SK-N-SH (cell line): Measurements from ENCODE around the gene KCTD11. TPM values are rescaled to one million over a fixed set of nuclear protein-coding genes. Genes with fewer than 3 reads are reported as not detected.

ENCODE experiments used
- CTCF ChIA-PET: fragments of 300-600, 350-600 bp; formaldehyde crosslinking; extraction: SDS; loops from one replicate; lab custom pipeline; 2021; lab: Yijun Ruan, JAX
- POLR2A ChIA-PET: fragments of 350-600 bp; sonication (Branson Sonifier 250); formaldehyde crosslinking; extraction: SDS; loops from one replicate; lab custom pipeline; 2020; ENCODE audit warnings: antibody characterized with exemption, inconsistent platforms; lab: Yijun Ruan, JAX
- DNase-seq: peaks from one replicate; pipeline ENCODE4 v3.0.0; 2012
- H2AFZ ChIP-seq: fragments of 200-600 bp; sonication (generic); 2 replicates; pipeline ENCODE4 v1.8.1; 2016; ENCODE audit warnings: antibody characterized with exemption, mild to moderate bottlenecking, low read depth
- H3F3A ChIP-seq: fragments of 200-600 bp; sonication (generic); replicated peaks from 2 replicates; pipeline ENCODE3; 2016; ENCODE audit warnings: antibody characterized with exemption, mild to moderate bottlenecking; ENCODE audit not compliant: insufficient read depth
- H3K27ac ChIP-seq, 2 experiments: fragments of 200-500 bp in 1 of 2; fragments of 200-600 bp in 1 of 2; sonication (Bioruptor generic) in 1 of 2; sonication (generic), shearing (Covaris generic) in 1 of 2; 2 replicates each; pipeline versions ENCODE4 v1.5.1 to v1.6.1; 2014 to 2016; ENCODE audit warnings: low read depth in 2 of 2, inconsistent platforms in 1 of 2, low read length in 1 of 2, mild to moderate bottlenecking in 1 of 2, mixed read lengths in 1 of 2
- H3K27me3 ChIP-seq: fragments of 200-600 bp; sonication (generic), shearing (Covaris generic); 2 replicates; pipeline ENCODE4 v1.6.1; 2016; ENCODE audit warnings: mixed run types; ENCODE audit not compliant: insufficient read depth
- H3K36me3 ChIP-seq, 2 experiments: fragments of 200-500 bp in 1 of 2; fragments of 200-600 bp in 1 of 2; sonication (Bioruptor generic) in 1 of 2; sonication (generic) in 1 of 2; replicated peaks in 1 of 2; 2 replicates each; pipeline versions ENCODE3 to v1.5.1; 2014 to 2016; ENCODE audit warnings: low read length in 1 of 2, mild to moderate bottlenecking in 1 of 2; ENCODE audit not compliant: insufficient read depth in 2 of 2, control insufficient read depth in 1 of 2
- H3K4me1 ChIP-seq, 2 experiments: fragments of 200-500 bp in 1 of 2; fragments of 200-600 bp in 1 of 2; sonication (Bioruptor generic) in 1 of 2; sonication (generic), shearing (Covaris generic) in 1 of 2; 2 replicates each; pipeline versions ENCODE4 v1.5.1 to v1.6.1; 2014 to 2016; ENCODE audit warnings: low read depth in 1 of 2, low read length in 1 of 2, mixed run types in 1 of 2; ENCODE audit not compliant: insufficient read depth in 2 of 2, control insufficient read depth in 1 of 2
- H3K4me2 ChIP-seq: fragments of 200-600 bp; sonication (generic), shearing (Covaris generic); 2 replicates; pipeline ENCODE4 v1.6.1; 2017; ENCODE audit warnings: mixed run types
- H3K4me3 ChIP-seq, 2 experiments: fragments of 200-500 bp in 1 of 2; fragments of 200-600 bp in 1 of 2; sonication (Bioruptor generic) in 1 of 2; sonication (generic), shearing (Covaris generic) in 1 of 2; 2 replicates each; pipeline versions ENCODE4 v1.5.1 to v1.8.1; 2014 to 2016; ENCODE audit warnings: low read depth in 2 of 2, inconsistent platforms in 1 of 2, low read length in 1 of 2, mild to moderate bottlenecking in 1 of 2, mixed read lengths in 1 of 2, moderate library complexity in 1 of 2
- H3K79me2 ChIP-seq: fragments of 200-600 bp; sonication (generic); 2 replicates; pipeline ENCODE4 v1.8.1; 2017; ENCODE audit warnings: mild to moderate bottlenecking; ENCODE audit not compliant: insufficient read depth
- H3K9ac ChIP-seq: fragments of 200-600 bp; sonication (generic); 2 replicates; pipeline ENCODE4 v1.6.1; 2017; ENCODE audit warnings: mixed run types
- H3K9me2 ChIP-seq: fragments of 200-600 bp; sonication (generic); 2 replicates; pipeline ENCODE4 v1.6.1; 2017; ENCODE audit warnings: mixed run types
- H3K9me3 ChIP-seq: fragments of 200-600 bp; sonication (generic); 2 replicates; pipeline ENCODE4 v1.6.1; 2017; ENCODE audit warnings: mixed run types, mild to moderate bottlenecking, moderate library complexity
- H4K20me1 ChIP-seq: fragments of 200-600 bp; sonication (generic); 2 replicates; pipeline ENCODE4 v1.6.1; 2017; ENCODE audit warnings: mild to moderate bottlenecking, mixed run types; ENCODE audit not compliant: insufficient read depth
- CTCF ChIP-seq: fragments of 200-600 bp; sonication (generic); IDR thresholded peaks from 2 replicates; pipeline ENCODE4 v1.6.1; 2017; ENCODE audit warnings: antibody characterized with exemption, mild to moderate bottlenecking, moderate library complexity
- ELF1 ChIP-seq: IDR thresholded peaks from 2 replicates; pipeline ENCODE4 v1.4.0; 2012
- EZH2phosphoT487 ChIP-seq: fragments of 200-600 bp; sonication (generic); IDR thresholded peaks from 2 replicates; pipeline ENCODE4 v1.6.1; 2017; ENCODE audit warnings: low read depth, mixed run types, mild to moderate bottlenecking, antibody characterized with exemption, moderate library complexity, borderline replicate concordance
- FOSL2 ChIP-seq: IDR thresholded peaks from 2 replicates; pipeline ENCODE4 v1.4.0; 2012; ENCODE audit warnings: low read depth, mild to moderate bottlenecking, moderate library complexity, borderline replicate concordance
- GABPA ChIP-seq: IDR thresholded peaks from 2 replicates; pipeline ENCODE4 v1.4.0; 2012; ENCODE audit warnings: low read depth, mild to moderate bottlenecking
- IRF3 ChIP-seq: fragments of 150-350 bp; IDR thresholded peaks from 2 replicates; pipeline ENCODE4 v1.6.1; 2016; ENCODE audit warnings: mild to moderate bottlenecking, low read depth, low read length
- JUND ChIP-seq: IDR thresholded peaks from 2 replicates; pipeline ENCODE4 v1.4.0; 2012
- MEF2A ChIP-seq: IDR thresholded peaks from 2 replicates; pipeline ENCODE4 v1.4.0; 2012; ENCODE audit warnings: low read depth, borderline replicate concordance
- MXI1 ChIP-seq: IDR thresholded peaks from 2 replicates; pipeline ENCODE4 v1.6.1; 2012; ENCODE audit warnings: mild to moderate bottlenecking, low read depth, low read length, improper control_type of control experiment
- NFIC ChIP-seq: IDR thresholded peaks from 2 replicates; pipeline ENCODE4 v1.4.0; 2012; ENCODE audit warnings: borderline replicate concordance
- POLR2AphosphoS5 ChIP-seq: IDR thresholded peaks from 2 replicates; pipeline ENCODE4 v1.6.1; 2012; ENCODE audit warnings: low read depth, low read length
- RAD21 ChIP-seq: IDR thresholded peaks from 2 replicates; pipeline ENCODE4 v1.6.1; 2012; ENCODE audit warnings: mild to moderate bottlenecking, low read length
- RCOR1 ChIP-seq: fragments of 150-350 bp; IDR thresholded peaks from 2 replicates; pipeline ENCODE4 v1.6.1; 2017; ENCODE audit warnings: antibody characterized with exemption, low read length
- REST ChIP-seq: IDR thresholded peaks from 2 replicates; pipeline ENCODE4 v1.6.1; 2012; ENCODE audit warnings: mild to moderate bottlenecking, low read depth, low read length, moderate library complexity
- RFX5 ChIP-seq: IDR thresholded peaks from 2 replicates; pipeline ENCODE4 v1.6.1; 2012; ENCODE audit warnings: mild to moderate bottlenecking, improper control_type of control experiment, low read length
- SIN3A ChIP-seq: IDR thresholded peaks from 2 replicates; pipeline ENCODE4 v1.6.1; 2012; ENCODE audit warnings: low read depth, mild to moderate bottlenecking, low read length, moderate library complexity, borderline replicate concordance
- TAF1 ChIP-seq: IDR thresholded peaks from 2 replicates; pipeline ENCODE4 v1.6.1; 2012; ENCODE audit warnings: low read depth, mild to moderate bottlenecking, low read length, moderate library complexity, borderline replicate concordance
- TCF12 ChIP-seq: IDR thresholded peaks from 2 replicates; pipeline ENCODE4 v1.4.0; 2012
- TEAD4 ChIP-seq: IDR thresholded peaks from 2 replicates; pipeline ENCODE4 v1.4.0; 2012; ENCODE audit warnings: mild to moderate bottlenecking, borderline replicate concordance; ENCODE audit not compliant: insufficient read depth
- USF1 ChIP-seq: IDR thresholded peaks from 2 replicates; pipeline ENCODE4 v1.4.0; 2012; ENCODE audit warnings: low read depth, borderline replicate concordance
- USF2 ChIP-seq: fragments of 150-350 bp; IDR thresholded peaks from 2 replicates; pipeline ENCODE4 v1.6.1; 2017; ENCODE audit warnings: antibody characterized with exemption, low read length, low read depth, borderline replicate concordance
- whole genome bisulfite sequencing: methylation state at CpG from one replicate; pipeline ENCODE4 v1.1.6; 2017; ENCODE audit warnings: low lambda C conversion rate; 5-methylcytosine and 5-hydroxymethylcytosine counted together
- polyA plus RNA-seq, 3 experiments: library from polyadenylated mRNA; depleted of rRNA; stranded (reverse); fragments of >200 nt; gene quantifications; 2 replicates each; pipeline ENCODE4 v1.2.3, GENCODE V29; 2012

Gene KCTD11
- polyA plus RNA-seq, 1 of the 3 experiments (the other 2 are of a cell fraction) = 9.5 TPM

GRCh38 chr17:7361906-7362305 is 9.9 kb downstream of the KCTD11 start:
- no peaks in the 10 kb centered on the region for H3K9me2 ChIP-seq
- no peak overlapping the region for H3K9ac ChIP-seq
- no peak overlapping the region for H2AFZ ChIP-seq
- H3K27ac ChIP-seq = no peak overlapping the region
- no peak overlapping the region for H3K4me2 ChIP-seq
- H3K36me3 ChIP-seq = no peaks in the 10 kb centered on the region
- no peaks in the 10 kb centered on the region for H3K9me3 ChIP-seq
- DNase-seq = no peak
- no peak overlapping the region for H3K4me3 ChIP-seq
- TF ChIP-seq TEAD4 (no peak), ELF1 (no peak), FOSL2 (no peak), MEF2A (no peak), POLR2AphosphoS5 (no peak), RCOR1 (no peak), USF1 (no peak), TAF1 (no peak)
- no peaks in the 10 kb centered on the region for H3K27me3 ChIP-seq
- POLR2A ChIA-PET = no interaction called here
- no peaks in the 10 kb centered on the region for H3F3A ChIP-seq
- H3K79me2 ChIP-seq = no peaks in the 10 kb centered on the region
- no peaks in the 10 kb centered on the region for H4K20me1 ChIP-seq
- CTCF ChIA-PET = interaction anchor here (0.6 to 2.6 kb wide), 5 partner anchors 9 to 199 kb away, joined by 3 to 13 read pairs (median 9); partner anchors contain the start of genes KCTD11 and TMEM256
- no peaks in the 10 kb centered on the region for H3K4me1 ChIP-seq
- WGBS = 35% methylated on average over 3 of the region's 3 CpGs

- Histone ChIP-seq H3K27me3 (no peaks in the 10 kb centered on the region), H3K9ac (no peak overlapping the region), H2AFZ (no peak overlapping the region), H3K79me2 (no peaks in the 10 kb centered on the region), H3K4me3 (no peak overlapping the region), H3K36me3 (no peaks in the 10 kb centered on the region), H4K20me1 (no peaks in the 10 kb centered on the region), H3K4me2 (no peak overlapping the region), H3K9me2 (no peaks in the 10 kb centered on the region), H3F3A (no peaks in the 10 kb centered on the region), H3K4me1 (no peaks in the 10 kb centered on the region), H3K9me3 (no peaks in the 10 kb centered on the region), H3K27ac (no peak overlapping the region)
- WGBS = 85% methylated on average over 6 of the region's 6 CpGs
- ChIA-PET CTCF (interaction anchor here (2.1 to 2.3 kb wide), 2 partner anchors 11 to 74 kb away, joined by 9 to 10 read pairs; partner anchors contain the start of gene KCTD11), POLR2A (interaction anchor here (0.6 kb wide), 1 partner anchor 304 kb away, joined by 4 read pairs; no protein-coding TSS in a partner anchor)
- no peak for DNase-seq
- TF ChIP-seq REST (no peak), RAD21 (no peak), USF2 (no peak), SIN3A (no peak), NFIC (no peak), IRF3 (no peak), CTCF (no peak), POLR2AphosphoS5 (no peak), MXI1 (no peak), EZH2phosphoT487 (no peak), TAF1 (no peak), JUND (no peak), RFX5 (no peak), GABPA (no peak), TCF12 (no peak)
Measured at GRCh38 chr17:7363311-7363710, 11.3 kb downstream of the KCTD11 start.
